GM12878 (cell line): ENCODE measurements around the gene RIT2. TPM values are rescaled to one million over a fixed set of nuclear protein-coding genes. Genes with fewer than 3 reads are reported as not detected.

Experiments
- ATAC-seq: fragments of 200-7000 bp; cut with Tn5 transposase; 3 replicates; pipeline ENCODE4 v1.9.1; 2020; ENCODE audit warnings: mild to moderate bottlenecking, moderate library complexity
- BruUV-seq: library from RNA; stranded (reverse); fragments of 400-500 nt; replicated peaks from 2 replicates; lab custom pipeline; 2021; lab: Mats Ljungman, UMichigan
- CTCF ChIA-PET: fragments of 300-600 bp; sonication (Branson Sonifier 250); formaldehyde crosslinking; extraction: SDS; loops from one replicate; lab custom pipeline; 2021; ENCODE audit warnings: inconsistent platforms; lab: Yijun Ruan, JAX
- POLR2A ChIA-PET: fragments of 350-600 bp; formaldehyde crosslinking; extraction: SDS; loops from one replicate; lab custom pipeline; 2021; ENCODE audit warnings: inconsistent platforms; lab: Charles Lee
- RAD21 ChIA-PET: fragments of 300-600 bp; sonication (Branson Sonifier 250); formaldehyde crosslinking; loops from one replicate; lab custom pipeline; 2023; ENCODE audit warnings: antibody characterized with exemption; ENCODE audit not compliant: unreplicated experiment; lab: Charles Lee
- SMC1A ChIA-PET: fragments of 300-600 bp; sonication (Branson Sonifier 250); formaldehyde crosslinking; loops from one replicate; lab custom pipeline; 2023; ENCODE audit not compliant: unreplicated experiment, uncharacterized antibody; lab: Charles Lee
- DNase-seq: peaks from one replicate; pipeline ENCODE4 v3.0.0-alpha.2; 2011; ENCODE audit warnings: low read depth, low spot score
- FAIRE-seq: peaks from 3 replicates; lab custom pipeline; 2011; peaks lifted over from hg19 to GRCh38; lab: Jason Lieb, UNC
- H2AFZ ChIP-seq: 2 replicates; pipeline ENCODE4 v1.6.0; 2011; ENCODE audit warnings: low read depth, low read length, control low read depth; ENCODE audit not compliant: control insufficient read depth
- H3K27ac ChIP-seq: 2 replicates; pipeline ENCODE4 v1.5.1; 2011; ENCODE audit warnings: control low read depth; ENCODE audit not compliant: control insufficient read depth, insufficient read depth
- H3K27me3 ChIP-seq, 2 experiments: replicated peaks in 1 of 2; 2 replicates each; pipeline versions ENCODE4 v1.6.0 to v1.6.1; 2011; ENCODE audit warnings: low read length in 1 of 2; ENCODE audit not compliant: control insufficient read depth in 2 of 2, insufficient read depth in 2 of 2
- H3K36me3 ChIP-seq, 2 experiments: 2 replicates each; pipeline ENCODE4 v1.5.1; 2011; ENCODE audit warnings: low read length in 1 of 2; ENCODE audit not compliant: control insufficient read depth in 2 of 2, insufficient read depth in 2 of 2
- H3K4me1 ChIP-seq: 2 replicates; pipeline ENCODE4 v1.6.1; 2011; ENCODE audit warnings: mild to moderate bottlenecking, low read length, moderate library complexity, mixed read lengths; ENCODE audit not compliant: control insufficient read depth, insufficient read depth
- H3K4me2 ChIP-seq: 2 replicates; pipeline ENCODE4 v1.6.0; 2011; ENCODE audit warnings: control low read depth; ENCODE audit not compliant: control insufficient read depth, insufficient read depth
- H3K4me3 ChIP-seq: fragments of 200-600 bp; sonication (generic); 2 replicates; pipeline ENCODE4 v1.5.1; 2016
- H3K79me2 ChIP-seq: 2 replicates; pipeline ENCODE4 v1.6.0; 2011; ENCODE audit warnings: low read length; ENCODE audit not compliant: control insufficient read depth, insufficient read depth
- H3K9ac ChIP-seq: 2 replicates; pipeline ENCODE4 v1.8.0; 2011; ENCODE audit warnings: low read length, control low read depth, mixed read lengths; ENCODE audit not compliant: control insufficient read depth, insufficient read depth
- H3K9me3 ChIP-seq: replicated peaks from 3 replicates; pipeline ENCODE4 v1.5.1; 2011; ENCODE audit warnings: mild to moderate bottlenecking, low read length; ENCODE audit not compliant: control insufficient read depth, insufficient read depth
- H4K20me1 ChIP-seq: 2 replicates; pipeline ENCODE4 v1.6.0; 2011; ENCODE audit not compliant: control insufficient read depth, insufficient read depth
- BACH1 ChIP-seq: fragments of 450-650 bp; IDR thresholded peaks from 2 replicates; pipeline ENCODE4 v1.6.1; 2017; ENCODE audit warnings: mild to moderate bottlenecking, borderline replicate concordance
- BCL11A ChIP-seq: IDR thresholded peaks from 2 replicates; pipeline ENCODE4 v1.6.1; 2011; ENCODE audit warnings: low read depth, low read length
- BCL3 ChIP-seq: IDR thresholded peaks from 2 replicates; pipeline ENCODE4 v1.6.1; 2011; ENCODE audit warnings: borderline replicate concordance, low read depth, mild to moderate bottlenecking, moderate library complexity, low read length; ENCODE audit not compliant: insufficient read depth, poor library complexity, severe bottlenecking
- CTCF ChIP-seq, 3 experiments: IDR thresholded peaks in 2 of 3; conservative IDR thresholded peaks in 1 of 3; 2 replicates each; pipeline ENCODE4 v1.5.1; 2011; ENCODE audit warnings: low read depth in 3 of 3, low read length in 3 of 3, mild to moderate bottlenecking in 3 of 3, control low read depth in 2 of 3, moderate library complexity in 2 of 3, inconsistent platforms in 1 of 3, mixed read lengths in 1 of 3; ENCODE audit not compliant: control insufficient read depth in 2 of 3, insufficient read depth in 1 of 3; ENCODE audit errors: extremely low read depth in 1 of 3
- FOS ChIP-seq: IDR thresholded peaks from 3 replicates; pipeline ENCODE4 v1.6.1; 2011; ENCODE audit warnings: borderline replicate concordance; ENCODE audit not compliant: insufficient read length; ENCODE audit errors: extremely low read depth
- KLF5 ChIP-seq: fragments of 450-650 bp; IDR thresholded peaks from 2 replicates; pipeline ENCODE4 v1.6.1; 2014; ENCODE audit warnings: mild to moderate bottlenecking; ENCODE audit not compliant: partially characterized antibody
- NFIC ChIP-seq: IDR thresholded peaks from 2 replicates; pipeline ENCODE4 v1.6.1; 2012; ENCODE audit warnings: low read depth, mild to moderate bottlenecking, inconsistent platforms, low read length, moderate library complexity
- NR2F1 ChIP-seq: fragments of 450-650 bp; conservative IDR thresholded peaks from 2 replicates; pipeline ENCODE4 v1.6.1; 2017; ENCODE audit warnings: mild to moderate bottlenecking
- POLR2AphosphoS2 ChIP-seq: IDR thresholded peaks from 2 replicates; pipeline ENCODE4 v1.6.1; 2011; ENCODE audit warnings: low read depth, mild to moderate bottlenecking, low read length, improper control_type of control experiment, moderate library complexity
- PRDM15 ChIP-seq: fragments of 450-650 bp; formaldehyde crosslinking; IDR thresholded peaks from 2 replicates; pipeline ENCODE4 v1.4.0; 2020; ENCODE audit warnings: mild to moderate bottlenecking, moderate library complexity
- RFX5 ChIP-seq: IDR thresholded peaks from 2 replicates; pipeline ENCODE4 v1.6.1; 2011; ENCODE audit warnings: low read depth, low read length, improper control_type of control experiment
- RUNX3 ChIP-seq: IDR thresholded peaks from 2 replicates; pipeline ENCODE4 v1.6.1; 2012; ENCODE audit warnings: low read length, inconsistent platforms
- TAF1 ChIP-seq: IDR thresholded peaks from 2 replicates; pipeline ENCODE4 v1.6.1; 2011; ENCODE audit warnings: mild to moderate bottlenecking, low read depth, low read length, borderline replicate concordance
- ZNF384 ChIP-seq: IDR thresholded peaks from 2 replicates; pipeline ENCODE4 v1.6.1; 2012; ENCODE audit warnings: low read depth, mild to moderate bottlenecking, low read length, improper control_type of control experiment, borderline replicate concordance
- ZNF622 ChIP-seq: fragments of 450-650 bp; IDR thresholded peaks from 2 replicates; pipeline ENCODE4 v1.6.1; 2017; ENCODE audit warnings: mild to moderate bottlenecking, inconsistent platforms
- in situ Hi-C: fragments of 300-500 bp; cut with MboI; formaldehyde crosslinking; loops from 9 replicates; pipeline ENCODE4 v1.14.3; 2018; ENCODE audit warnings: mixed read lengths
- intact Hi-C: fragments of 100-400 bp; cut with micrococcal nuclease; formaldehyde crosslinking; loops from one replicate; pipeline ENCODE4 v1.14.2; 2022; ENCODE audit not compliant: unreplicated experiment
- polyA plus RNA-seq, 11 experiments: library from polyadenylated mRNA; depleted of rRNA in 4 of 11; unstranded in 6 of 11; stranded (reverse) in 5 of 11; fragments of >200 nt; fragmentation: Nextera tagmentation in 4 of 11; fragmentation: Illumina TruSeq in 1 of 11; extraction: Ambion mirVana in 4 of 11; extraction: Trizol in 1 of 11; gene quantifications; 1 replicate in 1 of 11; 2 replicates in 10 of 11; pipeline versions ENCODE4 v1.2.1 to v1.2.3, GENCODE V29; 2011 to 2016; ENCODE audit warnings: inconsistent platforms in 2 of 11, missing spikeins in 2 of 11, low read depth in 1 of 11
- total RNA-seq, 4 experiments: library from RNA; depleted of rRNA in 3 of 4; stranded (reverse); fragments of >200 nt in 3 of 4; fragmentation: Illumina TruSeq in 1 of 4; extraction: Trizol in 1 of 4; gene quantifications; 2 replicates each; pipeline versions ENCODE4 v1.2.1 to v1.2.3, GENCODE V29; 2013 to 2021

Gene RIT2
- total and polyA plus RNA-seq, 10 of the 15 experiments (the other 5 are each of a cell fraction or from before 2014, with no cell fraction given), result not detected

GRCh38 chr18:42792731-42793130 lies 322.8 kb downstream of the RIT2 start:
- CTCF ChIA-PET, result interaction anchor here (0.9 kb wide), 1 partner anchor 9 kb away, joined by 4 read pairs; no protein-coding TSS in a partner anchor
- H3K27me3 ChIP-seq, result no peaks in the 10 kb centered on the region
- RAD21 ChIA-PET, result no interaction called here
- H3K9me3 ChIP-seq, result no peaks in the 10 kb centered on the region
- H3K4me2 ChIP-seq, result no peak overlapping the region
- TF ChIP-seq ZNF622 (no peak), NR2F1 (no peak), KLF5 (no peak), RUNX3 (no peak), TAF1 (no peak), BCL11A (no peak), BCL3 (no peak), NFIC (no peak), PRDM15 (CRISPR knock-in tag) (no peak), BACH1 (no peak), ZNF384 (no peak), CTCF (IDR thresholded peaks at IDR 0.05 in 2 of 3, conservative IDR thresholded peaks at IDR 0.05 in 1 of 3; ENCODE audit: control insufficient read depth in 2 of 3, extremely low read depth in 1 of 3, insufficient read depth in 1 of 3, low read depth in 3 of 3, low read length in 3 of 3) (no peak), FOS (no peak), POLR2AphosphoS2 (no peak), RFX5 (no peak)
- H3K27ac ChIP-seq, result no peak overlapping the region
- no peak overlapping the region for H3K4me3 ChIP-seq
- no peak overlapping the region for H3K9ac ChIP-seq
- no peaks in the 10 kb centered on the region for H3K79me2 ChIP-seq
- no peak for ATAC-seq
- in situ Hi-C loops (no loop called here), intact Hi-C loops (no loop called here)
- SMC1A ChIA-PET, result interaction anchor here (0.6 to 1.2 kb wide), 2 partner anchors 9 to 21 kb away, joined by 3 to 5 read pairs; no protein-coding TSS in a partner anchor
- POLR2A ChIA-PET, result no interaction called here
- no peak for FAIRE-seq
- no peaks in the 10 kb centered on the region for H3K4me1 ChIP-seq
- BruUV-seq, result no TSS peak
- no peaks in the 10 kb centered on the region for H4K20me1 ChIP-seq
- no peaks in the 10 kb centered on the region for H3K36me3 ChIP-seq
- no peak for DNase-seq
- no peak overlapping the region for H2AFZ ChIP-seq
